Calu3 (cell line): Measurements from ENCODE around the gene WWOX. TPM values are rescaled to one million over a fixed set of nuclear protein-coding genes. Genes with fewer than 3 reads are reported as not detected.

Experiments used
- BruUV-seq: library from RNA; stranded (reverse); fragments of 400-500 nt; replicated peaks from 2 replicates; lab custom pipeline; 2021; lab: Mats Ljungman, UMichigan
- CTCF ChIA-PET: fragments of 300-600 bp; sonication (Branson Sonifier 250); formaldehyde crosslinking; loops from one replicate; lab custom pipeline; 2022; ENCODE audit warnings: antibody characterized with exemption; lab: Charles Lee
- DNase-seq: peaks from one replicate; pipeline ENCODE4 v3.0.0; 2022
- H3K27ac Mint-ChIP-seq: one replicate; pipeline ENCODE4 v1.8.0; 2022; ENCODE audit warnings: mixed read lengths; ENCODE audit not compliant: unreplicated experiment
- H3K27me3 Mint-ChIP-seq: one replicate; pipeline ENCODE4 v1.8.0; 2022; ENCODE audit warnings: mixed read lengths; ENCODE audit not compliant: unreplicated experiment
- H3K36me3 Mint-ChIP-seq: one replicate; pipeline ENCODE4 v1.8.0; 2022; ENCODE audit warnings: mild to moderate bottlenecking, moderate library complexity, mixed read lengths; ENCODE audit not compliant: insufficient read depth, unreplicated experiment
- H3K4me1 Mint-ChIP-seq: one replicate; pipeline ENCODE4 v1.8.0; 2022; ENCODE audit warnings: mild to moderate bottlenecking, low read depth, mixed read lengths; ENCODE audit not compliant: unreplicated experiment
- H3K4me3 Mint-ChIP-seq: one replicate; pipeline ENCODE4 v1.8.0; 2022; ENCODE audit warnings: mild to moderate bottlenecking, low read depth, moderate library complexity, mixed read lengths; ENCODE audit not compliant: unreplicated experiment
- H3K9me3 Mint-ChIP-seq: one replicate; pipeline ENCODE4 v1.8.0; 2022; ENCODE audit warnings: low read depth, mixed read lengths; ENCODE audit not compliant: unreplicated experiment
- CTCF ChIP-seq: fragments of 200-600 bp; IDR thresholded peaks from one replicate; pipeline ENCODE4 v1.8.0; 2022; ENCODE audit warnings: antibody characterized with exemption; ENCODE audit not compliant: unreplicated experiment
- intact Hi-C: fragments of 100-400 bp; cut with micrococcal nuclease; formaldehyde crosslinking; loops from one replicate; pipeline ENCODE4 v1.10.0; 2022; ENCODE audit not compliant: unreplicated experiment
- total RNA-seq: library from RNA; stranded (reverse); gene quantifications from 2 replicates; pipeline ENCODE4 v1.2.3, GENCODE V29; 2022

WWOX gene
- total RNA-seq, 1 experiment from 2014 or later: 33.5 TPM

DNA sequence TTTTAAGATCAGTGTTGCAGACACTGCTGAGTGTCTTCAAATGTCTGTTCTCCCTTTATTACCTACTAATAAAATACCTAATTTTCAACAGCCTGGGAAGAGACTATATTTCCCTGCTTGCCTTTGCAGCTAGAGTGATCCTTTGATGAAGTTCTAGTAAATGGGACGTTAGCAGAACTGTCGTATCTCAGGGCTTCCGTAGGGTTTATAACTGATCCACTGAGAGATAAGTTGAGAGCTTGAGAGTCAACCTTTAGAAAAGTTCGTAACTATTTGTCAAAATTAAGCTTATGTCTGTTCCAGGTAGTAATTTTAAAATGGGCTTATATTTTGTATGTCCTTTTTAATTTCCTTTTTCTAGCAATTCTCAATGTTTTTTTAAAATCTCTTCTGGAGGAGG, 974.1 kb downstream of the WWOX start:
- intact Hi-C loops: no loop called here
- Mint-ChIP-seq H3K27me3 (no peaks in the 10 kb centered on the region), H3K36me3 (no peaks in the 10 kb centered on the region), H3K4me3 (no peak overlapping the region), H3K4me1 (no peaks in the 10 kb centered on the region), H3K27ac (no peak overlapping the region), H3K9me3 (peaks cover 6% of the 10 kb centered on the region)
- no TSS peak for BruUV-seq
- TF ChIP-seq CTCF: no peak
- DNase-seq: no peak
- CTCF ChIA-PET: no interaction called here

DNA sequence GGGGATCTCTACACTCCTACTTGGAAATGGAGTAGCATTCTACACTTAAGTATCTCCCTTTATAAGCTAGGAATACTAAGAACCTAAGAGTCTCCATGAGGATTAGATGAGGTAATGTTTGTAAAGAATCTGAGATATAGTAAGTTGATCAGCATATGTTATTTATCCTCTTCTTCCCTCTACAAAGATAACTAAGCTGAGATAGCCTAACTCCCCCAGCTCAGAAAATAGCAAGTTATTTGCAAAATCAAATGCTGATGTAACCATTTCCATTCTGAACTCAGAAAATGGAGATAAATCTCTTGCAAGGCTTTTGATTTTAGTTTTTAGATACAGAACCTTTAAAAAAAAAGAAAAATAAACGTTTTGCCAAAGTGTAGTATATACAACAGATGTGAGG, 975.1 kb downstream of the WWOX start:
- intact Hi-C loops: no loop called here
- H3K36me3 Mint-ChIP-seq: no peaks in the 10 kb centered on the region
- no peak overlapping the region for H3K27ac Mint-ChIP-seq
- peaks cover 6% of the 10 kb centered on the region for H3K9me3 Mint-ChIP-seq
- no TSS peak for BruUV-seq
- CTCF ChIA-PET: no interaction called here
- H3K4me3 Mint-ChIP-seq: no peak overlapping the region
- TF ChIP-seq CTCF: no peak
- no peaks in the 10 kb centered on the region for H3K4me1 Mint-ChIP-seq
- H3K27me3 Mint-ChIP-seq: no peaks in the 10 kb centered on the region
- no peak for DNase-seq

GRCh38 chr16:79074951-79075350, 975.5 kb downstream of the WWOX start:
- DNase-seq: no peak
- TF ChIP-seq CTCF: no peak
- Mint-ChIP-seq H3K4me1 (no peaks in the 10 kb centered on the region), H3K36me3 (no peaks in the 10 kb centered on the region), H3K4me3 (no peak overlapping the region), H3K27me3 (no peaks in the 10 kb centered on the region), H3K9me3 (peaks cover 6% of the 10 kb centered on the region), H3K27ac (no peak overlapping the region)
- BruUV-seq: no TSS peak
- CTCF ChIA-PET: no interaction called here
- intact Hi-C loops: no loop called here

- peaks cover 2% of the 10 kb centered on the region for H3K9me3 Mint-ChIP-seq
- no peak overlapping the region for H3K4me3 Mint-ChIP-seq
- BruUV-seq: no TSS peak
- intact Hi-C loops: no loop called here
- no peak for DNase-seq
- CTCF ChIA-PET: no interaction called here
- no peaks in the 10 kb centered on the region for H3K27me3 Mint-ChIP-seq
- no peaks in the 10 kb centered on the region for H3K36me3 Mint-ChIP-seq
- no peak for TF ChIP-seq CTCF
- H3K4me1 Mint-ChIP-seq: no peaks in the 10 kb centered on the region
- no peak overlapping the region for H3K27ac Mint-ChIP-seq
Measured at GRCh38 chr16:79076047-79076767, 976.8 kb downstream of the WWOX start.
